H1 (cell line): ENCODE measurements around the gene CLN6. TPM values are rescaled to one million over a fixed set of nuclear protein-coding genes. Genes with fewer than 3 reads are reported as not detected.

ENCODE experiments used
- CTCF ChIA-PET: fragments of 300-600 bp; sonication (Branson Sonifier 250); formaldehyde crosslinking; loops from one replicate; lab custom pipeline; 2021; ENCODE audit not compliant: partially characterized antibody; lab: Charles Lee
- POLR2A ChIA-PET: fragments of 300-600 bp; sonication (Branson Sonifier 250); formaldehyde crosslinking; loops from one replicate; lab custom pipeline; 2021; ENCODE audit warnings: inconsistent platforms; ENCODE audit not compliant: partially characterized antibody; lab: Charles Lee
- DNase-seq, 2 experiments: peaks; one replicate each; pipeline versions ENCODE4 v3.0.0 to v3.0.0-alpha.2; 2010 to 2022; ENCODE audit warnings: low spot score in 2 of 2, low read depth in 1 of 2, mixed read lengths in 1 of 2
- FAIRE-seq: peaks from 2 replicates; lab custom pipeline; 2011; peaks lifted over from hg19 to GRCh38; lab: Jason Lieb, UNC
- H2AFZ ChIP-seq: 2 replicates; pipeline ENCODE4 v1.8.1; 2012; ENCODE audit warnings: low read length, inconsistent platforms
- H2AK5ac ChIP-seq: 2 replicates; pipeline ENCODE4 v1.6.1; 2013; ENCODE audit warnings: low read depth, low read length
- H2BK120ac ChIP-seq: replicated peaks from 2 replicates; pipeline ENCODE3; 2013; ENCODE audit warnings: low read depth, low read length, inconsistent platforms
- H2BK12ac ChIP-seq: 2 replicates; pipeline ENCODE4 v1.6.1; 2013; ENCODE audit warnings: low read depth, low read length
- H2BK15ac ChIP-seq: 2 replicates; pipeline ENCODE4 v1.6.1; 2013; ENCODE audit warnings: low read length
- H2BK20ac ChIP-seq: 2 replicates; pipeline ENCODE4 v1.6.1; 2013; ENCODE audit warnings: low read length
- H2BK5ac ChIP-seq: 2 replicates; pipeline ENCODE4 v1.6.1; 2013; ENCODE audit warnings: low read depth, low read length
- H3K14ac ChIP-seq: 2 replicates; pipeline ENCODE4 v1.6.1; 2013; ENCODE audit warnings: inconsistent platforms; ENCODE audit not compliant: insufficient read length
- H3K18ac ChIP-seq: 2 replicates; pipeline ENCODE4 v1.6.1; 2013; ENCODE audit warnings: low read length; ENCODE audit errors: extremely low read depth
- H3K23ac ChIP-seq: 2 replicates; pipeline ENCODE4 v1.6.1; 2013; ENCODE audit warnings: inconsistent platforms; ENCODE audit not compliant: insufficient read length
- H3K23me2 ChIP-seq: 2 replicates; pipeline ENCODE4 v1.6.1; 2013; ENCODE audit warnings: low read depth, low read length
- H3K27ac ChIP-seq: 2 replicates; pipeline ENCODE4 v1.6.1; 2011; ENCODE audit warnings: low read depth, low read length, inconsistent platforms
- H3K27me3 ChIP-seq, 4 experiments: replicated peaks in 1 of 4; 1 replicate in 1 of 4; 2 replicates in 3 of 4; pipeline versions ENCODE4 v1.6.1 to v1.8.1; 2011 to 2013; ENCODE audit warnings: low read length in 3 of 4, mild to moderate bottlenecking in 3 of 4, inconsistent platforms in 2 of 4, mixed read lengths in 2 of 4, moderate library complexity in 1 of 4; ENCODE audit not compliant: control insufficient read depth in 3 of 4, insufficient read depth in 3 of 4; ENCODE audit errors: extremely low read depth in 1 of 4
- H3K36me3 ChIP-seq, 4 experiments: 2 replicates each; pipeline versions ENCODE4 v1.6.1 to v1.8.1; 2011 to 2013; ENCODE audit warnings: mild to moderate bottlenecking in 4 of 4, low read length in 3 of 4, moderate library complexity in 2 of 4, control low read depth in 1 of 4, inconsistent platforms in 1 of 4; ENCODE audit not compliant: insufficient read depth in 4 of 4, control insufficient read depth in 2 of 4
- H3K4ac ChIP-seq: replicated peaks from 2 replicates; pipeline ENCODE3; 2013; ENCODE audit warnings: low read length, low read depth, mixed read lengths, inconsistent platforms; ENCODE audit not compliant: insufficient read length
- H3K4me1 ChIP-seq, 4 experiments: replicated peaks in 1 of 4; 1 replicate in 1 of 4; 2 replicates in 3 of 4; pipeline versions ENCODE4 v1.6.1 to v1.8.1; 2011 to 2013; ENCODE audit warnings: low read length in 3 of 4, inconsistent platforms in 2 of 4, mixed read lengths in 1 of 4; ENCODE audit not compliant: insufficient read depth in 4 of 4, control insufficient read depth in 3 of 4
- H3K4me2 ChIP-seq, 2 experiments: 2 replicates each; pipeline versions ENCODE4 v1.6.1 to v1.8.1; 2011 to 2013; ENCODE audit warnings: low read depth in 2 of 2, low read length in 2 of 2, control low read depth in 1 of 2, inconsistent platforms in 1 of 2, mild to moderate bottlenecking in 1 of 2; ENCODE audit not compliant: insufficient read depth in 1 of 2
- H3K4me3 ChIP-seq, 4 experiments: fragments of 200-600, 300-600 bp in 1 of 4; sonication (generic), shearing (Covaris generic), sonication (Bioruptor Twin) in 1 of 4; 2 replicates each; pipeline versions ENCODE4 v1.5.1 to v1.8.1; 2011 to 2016; ENCODE audit warnings: low read length in 4 of 4, low read depth in 3 of 4, control low read depth in 2 of 4, inconsistent platforms in 2 of 4, mild to moderate bottlenecking in 2 of 4, mixed read lengths in 1 of 4, moderate library complexity in 1 of 4; ENCODE audit not compliant: insufficient read depth in 2 of 4; ENCODE audit errors: extremely low read depth in 1 of 4
- H3K56ac ChIP-seq: replicated peaks from 2 replicates; pipeline ENCODE3; 2013; ENCODE audit warnings: low read depth, mild to moderate bottlenecking, mixed read lengths, low read length, inconsistent platforms; ENCODE audit not compliant: insufficient read length
- H3K79me1 ChIP-seq: 2 replicates; pipeline ENCODE4 v1.6.1; 2013; ENCODE audit warnings: low read depth, low read length, control low read depth
- H3K79me2 ChIP-seq, 2 experiments: 2 replicates each; pipeline versions ENCODE4 v1.6.1 to v1.8.1; 2012 to 2013; ENCODE audit warnings: low read length in 2 of 2, mild to moderate bottlenecking in 2 of 2, inconsistent platforms in 1 of 2; ENCODE audit not compliant: insufficient read depth in 2 of 2, control insufficient read depth in 1 of 2
- H3K9ac ChIP-seq, 4 experiments: replicated peaks in 1 of 4; 1 replicate in 1 of 4; 2 replicates in 3 of 4; pipeline versions ENCODE4 v1.6.1 to v1.8.1; 2011 to 2013; ENCODE audit warnings: low read depth in 3 of 4, low read length in 3 of 4, control low read depth in 2 of 4, mild to moderate bottlenecking in 2 of 4, moderate library complexity in 2 of 4, inconsistent platforms in 1 of 4; ENCODE audit errors: extremely low read depth in 1 of 4
- H3K9me3 ChIP-seq, 2 experiments: 2 replicates each; pipeline versions ENCODE4 v1.6.1 to v1.8.1; 2012 to 2013; ENCODE audit warnings: mild to moderate bottlenecking in 2 of 2, moderate library complexity in 2 of 2, control low read depth in 1 of 2, inconsistent platforms in 1 of 2, low read depth in 1 of 2, low read length in 1 of 2, mixed read lengths in 1 of 2; ENCODE audit not compliant: insufficient read depth in 2 of 2
- H4K20me1 ChIP-seq, 2 experiments: replicated peaks in 1 of 2; 2 replicates each; pipeline versions ENCODE3 to v1.8.1; 2011 to 2013; ENCODE audit warnings: inconsistent platforms in 2 of 2, low read length in 2 of 2, mild to moderate bottlenecking in 1 of 2; ENCODE audit not compliant: insufficient read depth in 2 of 2, control insufficient read depth in 1 of 2
- H4K5ac ChIP-seq: 2 replicates; pipeline ENCODE4 v1.6.1; 2013; ENCODE audit warnings: low read length, low read depth, mixed read lengths, inconsistent platforms; ENCODE audit not compliant: insufficient read length
- H4K8ac ChIP-seq: 2 replicates; pipeline ENCODE4 v1.8.0; 2013; ENCODE audit warnings: mild to moderate bottlenecking, moderate library complexity, low read length, inconsistent platforms; ENCODE audit not compliant: insufficient read depth; ENCODE audit errors: extremely low read depth
- H4K91ac ChIP-seq: replicated peaks from 2 replicates; pipeline ENCODE3; 2013; ENCODE audit warnings: low read length, mixed read lengths, inconsistent platforms; ENCODE audit not compliant: insufficient read length
- EGR1 ChIP-seq: IDR thresholded peaks from 2 replicates; pipeline ENCODE4 v1.6.1; 2011; ENCODE audit warnings: low read depth, low read length, borderline replicate concordance
- EP300 ChIP-seq, 2 experiments: IDR thresholded peaks; 1 replicate in 1 of 2; 2 replicates in 1 of 2; pipeline ENCODE4 v1.6.1; 2011 to 2012; ENCODE audit warnings: low read depth in 2 of 2, low read length in 2 of 2, mild to moderate bottlenecking in 2 of 2, borderline replicate concordance in 1 of 2, inconsistent platforms in 1 of 2, moderate library complexity in 1 of 2
- HDAC2 ChIP-seq, 2 experiments: fragments of 300-600 bp in 1 of 2; sonication (generic) in 1 of 2; IDR thresholded peaks; 2 replicates each; pipeline ENCODE4 v1.6.1; 2011 to 2012; ENCODE audit warnings: low read depth in 2 of 2, low read length in 2 of 2, mild to moderate bottlenecking in 2 of 2, moderate library complexity in 2 of 2, borderline replicate concordance in 1 of 2, inconsistent platforms in 1 of 2
- JUND ChIP-seq: IDR thresholded peaks from 2 replicates; pipeline ENCODE4 v1.6.1; 2011; ENCODE audit warnings: mild to moderate bottlenecking, improper control_type of control experiment, low read length
- KDM4A ChIP-seq: IDR thresholded peaks from one replicate; pipeline ENCODE4 v1.7.1; 2012; ENCODE audit warnings: low read depth, mild to moderate bottlenecking, moderate library complexity, low read length, inconsistent platforms; ENCODE audit not compliant: severe bottlenecking
- NRF1 ChIP-seq: IDR thresholded peaks from 2 replicates; pipeline ENCODE4 v1.6.1; 2011; ENCODE audit warnings: mild to moderate bottlenecking, low read depth, low read length, improper control_type of control experiment
- RAD21 ChIP-seq, 2 experiments: IDR thresholded peaks in 1 of 2; conservative IDR thresholded peaks in 1 of 2; 2 replicates each; pipeline ENCODE4 v1.6.1; 2011; ENCODE audit warnings: low read depth in 2 of 2, low read length in 2 of 2, improper control_type of control experiment in 1 of 2, inconsistent platforms in 1 of 2, mild to moderate bottlenecking in 1 of 2, moderate library complexity in 1 of 2
- SIN3A ChIP-seq, 2 experiments: IDR thresholded peaks in 1 of 2; conservative IDR thresholded peaks in 1 of 2; 2 replicates each; pipeline ENCODE4 v1.6.1; 2011 to 2012; ENCODE audit warnings: low read length in 2 of 2, improper control_type of control experiment in 1 of 2, low read depth in 1 of 2, mild to moderate bottlenecking in 1 of 2
- SIRT6 ChIP-seq: IDR thresholded peaks from one replicate; pipeline ENCODE4 v1.7.1; 2012; ENCODE audit warnings: low read length, inconsistent platforms
- TCF12 ChIP-seq: IDR thresholded peaks from 2 replicates; pipeline ENCODE4 v1.6.1; 2011; ENCODE audit warnings: low read depth, mild to moderate bottlenecking, low read length
- WGBS, 2 experiments: shearing (Covaris generic) in 1 of 2; methylation state at CpG; one replicate each; pipeline versions ENCODE4 v1.1.6 to v1.1.7; 2013 to 2015; ENCODE audit warnings: low lambda C conversion rate in 2 of 2, mixed read lengths in 2 of 2, inconsistent platforms in 1 of 2, low coverage in 1 of 2, missing lambda C conversion rate in 1 of 2; ENCODE audit not compliant: insufficient replicate concordance in 2 of 2, insufficient coverage in 1 of 2, insufficient read length in 1 of 2; ENCODE audit errors: extremely low coverage in 1 of 2, missing lambda C conversion rate in 1 of 2; 5-methylcytosine and 5-hydroxymethylcytosine counted together
- polyA plus RNA-seq, 7 experiments: library from polyadenylated mRNA; depleted of rRNA in 3 of 7; stranded (reverse) in 5 of 7; unstranded in 2 of 7; fragments of >200 nt in 5 of 7; fragments of 200-250 nt in 2 of 7; gene quantifications; 1 replicate in 5 of 7; 2 replicates in 1 of 7; 4 replicates in 1 of 7; pipeline versions ENCODE4 v1.2.1 to v1.2.3, GENCODE V29; 2011 to 2013; ENCODE audit warnings: missing spikeins in 2 of 7, mixed read lengths in 2 of 7
- total RNA-seq: library from RNA; stranded (reverse); fragmentation: NEBNext Ultra II Directional; extraction: Animal tissue kit (Norgen Biotek cat#: 25700); gene quantifications from 2 replicates; pipeline ENCODE4 v1.2.1, GENCODE V29; 2021
- TF ChIP-seq, protein P1 (sequence below): IDR thresholded peaks from 2 replicates; pipeline ENCODE4 v1.6.1; 2012; ENCODE audit warnings: low read length, inconsistent platforms

Gene CLN6
- total and polyA plus RNA-seq, 2 of the 8 experiments (the other 6 are each of a cell fraction or from before 2014, with no cell fraction given), result 60.0 to 137 TPM

DNA sequence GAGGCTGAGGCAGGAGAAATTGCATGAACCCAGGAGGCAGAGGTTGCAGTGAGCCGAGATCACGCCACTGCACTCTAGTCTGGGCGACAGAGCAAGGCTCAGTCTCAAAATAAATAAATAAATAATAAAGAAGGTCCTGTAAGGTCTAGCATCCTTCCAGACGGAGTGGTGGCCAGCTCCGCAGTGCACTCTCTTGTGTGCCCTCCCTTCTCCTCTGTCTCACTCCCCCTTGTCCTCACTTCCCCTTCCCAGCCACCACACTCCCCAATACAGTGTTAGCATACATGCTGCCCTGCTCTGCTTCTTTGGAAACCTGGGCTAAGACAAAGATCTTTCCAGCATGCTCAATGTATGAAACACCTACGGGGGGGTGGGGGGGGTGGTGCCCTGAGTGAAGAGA, 3.4 kb upstream of the CLN6 start:
- Histone ChIP-seq H3K56ac (no peak overlapping the region), H2AFZ (no peak overlapping the region), H4K20me1 (peaks cover 0 to 4% of the 10 kb centered on the region in 2 experiments), H3K23ac (no peak overlapping the region), H2BK12ac (no peak overlapping the region), H3K27ac (no peak overlapping the region), H3K4me2 (no peak overlapping the region), H3K14ac (no peak overlapping the region), H4K8ac (no peak overlapping the region), H2BK15ac (no peak overlapping the region), H2AK5ac (no peak overlapping the region), H3K18ac (no peak overlapping the region), H2BK5ac (no peak overlapping the region), H3K27me3 (peaks cover 0 to 2% (median 0%) of the 10 kb centered on the region in 4 experiments; a peak in 1 of 7 replicates), H4K5ac (no peak overlapping the region), H3K4me3 (no peak overlapping the region), H3K79me2 (peaks cover 6 to 11% of the 10 kb centered on the region in 2 experiments; a peak in 3 of 4 replicates), H3K36me3 (no peaks in the 10 kb centered on the region), H3K4ac (no peak overlapping the region), H3K4me1 (peaks cover 0 to 12% (median 8%) of the 10 kb centered on the region in 4 experiments; a peak in 6 of 7 replicates), H3K23me2 (peaks cover 13% of the 10 kb centered on the region), H4K91ac (no peak overlapping the region), H2BK120ac (no peak overlapping the region), H2BK20ac (no peak overlapping the region), H3K79me1 (peaks cover 8% of the 10 kb centered on the region), H3K9ac (no peak overlapping the region), H3K9me3 (no peaks in the 10 kb centered on the region)
- POLR2A ChIA-PET, result interaction anchor here (0.8 to 1.2 kb wide), 2 partner anchors 8 to 17 kb away, joined by 3 read pairs; no protein-coding TSS in a partner anchor
- DNase-seq (peak in 1 of 2 experiments; percentile 35), FAIRE-seq (no peak)
- WGBS, 2 experiments, result 90% methylated on average over 6 of the region's 6 CpGs; no CpG with 5 or more reads in 1 of the 2 experiments
- CTCF ChIA-PET, result interaction anchor here (1.0 to 6.3 kb wide), 3 partner anchors 73 to 717 kb away, joined by 5 to 26 read pairs (median 13); no protein-coding TSS in a partner anchor
- TF ChIP-seq, protein P1, sequence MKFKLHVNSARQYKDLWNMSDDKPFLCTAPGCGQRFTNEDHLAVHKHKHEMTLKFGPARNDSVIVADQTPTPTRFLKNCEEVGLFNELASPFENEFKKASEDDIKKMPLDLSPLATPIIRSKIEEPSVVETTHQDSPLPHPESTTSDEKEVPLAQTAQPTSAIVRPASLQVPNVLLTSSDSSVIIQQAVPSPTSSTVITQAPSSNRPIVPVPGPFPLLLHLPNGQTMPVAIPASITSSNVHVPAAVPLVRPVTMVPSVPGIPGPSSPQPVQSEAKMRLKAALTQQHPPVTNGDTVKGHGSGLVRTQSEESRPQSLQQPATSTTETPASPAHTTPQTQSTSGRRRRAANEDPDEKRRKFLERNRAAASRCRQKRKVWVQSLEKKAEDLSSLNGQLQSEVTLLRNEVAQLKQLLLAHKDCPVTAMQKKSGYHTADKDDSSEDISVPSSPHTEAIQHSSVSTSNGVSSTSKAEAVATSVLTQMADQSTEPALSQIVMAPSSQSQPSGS, result no peak
- TF ChIP-seq SIRT6 (no peak), EGR1 (no peak), SIN3A (conservative IDR thresholded peaks at IDR 0.05 in 1 of 2, IDR thresholded peaks at IDR 0.05 in 1 of 2; ENCODE audit: low read depth in 1 of 2, low read length in 2 of 2) (no peak), EP300 (IDR thresholded peaks at IDR 0.05; ENCODE audit: borderline replicate concordance in 1 of 2, low read depth in 2 of 2, low read length in 2 of 2) (no peak), NRF1 (no peak), JUND (no peak), KDM4A (no peak), RAD21 (IDR thresholded peaks at IDR 0.05 in 1 of 2, conservative IDR thresholded peaks at IDR 0.05 in 1 of 2; ENCODE audit: low read depth in 2 of 2, low read length in 2 of 2) (no peak), TCF12 (no peak), HDAC2 (IDR thresholded peaks at IDR 0.05; ENCODE audit: borderline replicate concordance in 1 of 2, low read depth in 2 of 2, low read length in 2 of 2) (no peak)
